Mesenteric fat pad (tissue), 1 donor: ENCODE results near the gene CDS2. TPM values are rescaled to one million over a fixed set of nuclear protein-coding genes. Genes with fewer than 3 reads are reported as not detected.

Experiments
- DNase-seq: peaks from one replicate; pipeline ENCODE4 v3.0.0-alpha.2; 2020; ENCODE audit warnings: low spot score
- total RNA-seq: library from RNA; stranded (reverse); fragmentation: NEBNext Ultra II Directional; extraction: Animal tissue kit (Norgen Biotek cat#: 25700); gene quantifications from one replicate; pipeline ENCODE4 v1.2.1, GENCODE V29; 2021
- donor health status: DM: yes; HTN: yes; CAD: no.

CDS2 gene
- total RNA-seq, 1 donor from 2014 or later: 56.8 TPM

DNA sequence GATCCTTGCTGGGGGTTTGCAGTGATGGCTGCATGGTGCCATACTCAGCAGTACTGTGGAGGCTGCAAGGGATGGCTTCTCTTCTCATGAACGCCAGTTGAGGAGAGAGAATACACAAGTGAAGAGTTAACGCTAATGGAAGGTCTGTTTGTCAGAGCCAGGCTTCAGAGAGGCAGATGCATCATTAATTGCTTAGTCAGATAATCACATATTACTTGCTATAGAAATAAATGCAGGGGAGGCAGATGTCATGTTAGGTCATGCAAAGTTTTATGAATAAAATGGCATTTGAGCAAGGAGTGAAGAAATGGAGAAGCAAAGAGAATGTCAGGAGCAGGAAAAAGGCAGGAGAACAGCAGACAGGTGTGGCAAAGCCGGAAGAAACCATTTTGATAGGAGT is 51.2 kb downstream of the CDS2 start:
- no peak for DNase-seq

DNA sequence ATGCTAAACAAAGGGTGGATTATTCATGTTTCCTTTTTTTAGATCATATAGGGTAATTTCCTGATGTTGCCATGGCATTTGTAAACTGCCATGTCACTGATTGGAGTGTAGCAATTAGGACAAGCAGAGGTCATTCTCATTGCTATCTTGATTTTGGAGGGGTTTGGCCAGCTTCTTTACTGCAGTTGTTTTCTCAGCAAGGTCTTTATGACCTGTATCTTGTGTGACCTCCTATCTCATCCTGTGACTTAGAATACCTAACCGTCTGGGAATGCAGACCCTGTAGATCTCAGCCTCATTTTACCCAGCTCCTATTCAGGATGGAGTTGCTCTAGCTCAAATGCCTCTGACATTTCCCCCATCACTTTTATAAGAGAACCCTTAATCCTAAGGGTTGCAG is 53.6 kb downstream of the CDS2 start:
- DNase-seq: no peak

DNA sequence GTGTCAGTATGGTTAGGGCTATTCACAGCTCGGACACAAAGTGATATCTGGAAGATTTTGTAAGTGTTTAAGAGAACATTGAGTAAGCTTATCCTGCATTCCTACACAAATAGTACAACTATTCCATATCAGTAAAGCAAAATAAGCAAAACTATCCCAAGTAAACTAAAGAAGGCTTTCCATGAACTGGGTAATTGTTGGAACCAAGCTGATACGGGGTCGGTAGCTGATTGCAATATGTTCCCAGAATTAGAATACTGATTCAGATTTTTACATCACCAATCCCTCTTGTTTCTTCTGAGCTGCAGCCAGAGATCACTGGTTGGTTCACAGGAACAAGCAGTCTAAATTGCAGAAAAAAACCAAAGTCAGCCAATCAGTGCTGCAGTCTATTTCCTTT is 54.1 kb downstream of the CDS2 start:
- DNase-seq: no peak

DNA sequence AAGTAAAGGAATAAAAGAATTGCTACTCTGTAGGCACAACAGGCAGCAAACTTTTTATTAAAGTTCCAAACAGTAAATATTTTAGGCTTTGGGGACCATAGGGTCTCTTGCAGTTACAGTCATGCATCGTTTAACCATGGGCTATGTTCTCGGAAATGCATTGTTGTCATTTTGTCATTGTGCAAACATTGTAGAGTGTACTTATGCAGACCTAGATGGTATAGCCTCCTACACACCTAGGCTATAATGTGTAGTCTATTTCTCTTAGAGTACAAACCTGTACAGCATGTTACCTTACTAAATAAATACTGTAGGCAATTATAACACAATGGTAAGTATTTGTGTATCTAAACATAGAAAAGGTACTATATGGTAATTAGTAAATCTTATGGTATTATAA is 54.7 kb downstream of the CDS2 start:
- DNase-seq: no peak

DNA sequence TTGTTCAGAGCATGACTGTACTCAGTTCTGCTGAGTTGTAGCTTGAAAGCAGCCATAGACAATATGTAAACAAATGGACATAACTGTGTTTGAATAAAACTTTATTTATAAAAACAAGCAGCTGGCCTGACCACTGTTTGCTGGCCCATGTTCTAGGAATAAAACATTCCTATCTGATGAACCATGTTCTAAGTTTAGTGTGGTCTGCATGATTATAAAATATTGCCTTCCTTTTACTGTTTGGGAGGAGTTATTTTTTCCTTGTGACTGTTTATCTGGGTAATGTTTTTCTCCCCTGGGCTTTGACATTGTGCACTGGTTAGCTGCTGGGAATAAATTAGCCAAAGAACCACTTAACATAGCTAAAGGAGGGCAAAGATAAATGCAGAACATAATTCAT is 55.1 kb downstream of the CDS2 start:
- no peak for DNase-seq

DNA sequence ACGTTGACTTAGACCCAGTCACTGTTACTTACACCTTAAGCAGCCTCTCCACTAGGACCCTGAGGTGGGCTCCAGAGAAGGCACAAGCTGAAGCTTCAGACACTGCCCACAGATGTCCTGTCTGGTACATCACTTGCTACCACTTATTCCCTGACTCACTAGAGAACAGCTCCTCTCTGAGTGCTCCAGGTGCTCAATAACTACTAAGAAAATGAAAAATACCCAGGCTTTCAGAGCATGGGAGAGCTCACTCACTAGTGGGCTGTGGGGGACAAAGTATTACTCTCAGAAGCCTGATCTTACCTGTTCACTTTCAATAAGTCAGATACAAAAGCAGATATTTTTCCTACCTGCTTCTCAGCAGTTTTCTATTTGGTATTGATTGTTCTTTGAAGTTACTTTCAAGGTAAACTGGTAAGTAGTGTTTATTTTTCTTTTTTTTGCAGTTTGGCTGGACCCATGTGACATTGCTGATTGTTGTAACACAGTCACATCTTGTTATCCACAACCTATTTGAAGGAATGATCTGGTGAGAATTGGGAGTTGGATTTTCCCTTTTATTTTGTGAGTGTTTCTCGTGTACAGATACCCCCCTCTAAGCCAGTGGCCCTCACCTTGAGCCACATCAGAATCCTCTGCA is 55.9 kb downstream of the CDS2 start:
- no peak for DNase-seq

DNA sequence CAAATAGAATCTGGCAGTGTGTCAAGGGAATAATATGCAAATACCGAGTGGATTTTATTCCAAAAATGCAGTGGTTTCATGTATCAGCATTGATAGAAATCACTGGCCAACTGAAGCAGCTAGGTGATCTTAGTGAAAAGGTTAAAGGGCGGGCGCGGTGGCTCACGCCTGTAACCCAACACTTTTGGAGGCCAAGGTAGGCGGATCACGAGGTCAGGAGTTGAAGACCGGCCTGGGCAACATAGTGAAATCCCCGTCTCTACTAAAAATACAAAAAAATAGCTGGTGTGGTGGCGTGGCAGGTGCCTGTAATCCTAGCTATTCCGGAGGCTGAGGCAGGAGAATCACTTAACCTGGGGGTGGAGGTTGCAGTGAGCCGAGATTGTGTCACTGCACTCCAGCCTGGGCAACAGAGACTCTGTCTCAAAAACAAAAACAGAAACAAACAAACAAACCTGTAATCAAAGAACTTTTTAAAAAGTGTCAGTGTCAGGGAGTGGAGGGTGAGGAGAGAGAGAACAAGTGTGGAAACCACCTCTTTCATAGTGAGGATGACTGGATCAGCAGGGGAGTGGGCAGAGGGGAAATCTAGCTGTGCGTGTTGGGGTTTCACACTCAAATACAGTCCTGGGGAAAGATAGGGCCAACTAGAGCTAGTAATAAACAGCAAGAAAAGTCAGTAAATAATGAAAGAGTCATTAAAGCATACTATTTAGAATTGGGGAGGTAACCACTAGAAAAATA is 57.1 kb downstream of the CDS2 start:
- no peak for DNase-seq

DNA sequence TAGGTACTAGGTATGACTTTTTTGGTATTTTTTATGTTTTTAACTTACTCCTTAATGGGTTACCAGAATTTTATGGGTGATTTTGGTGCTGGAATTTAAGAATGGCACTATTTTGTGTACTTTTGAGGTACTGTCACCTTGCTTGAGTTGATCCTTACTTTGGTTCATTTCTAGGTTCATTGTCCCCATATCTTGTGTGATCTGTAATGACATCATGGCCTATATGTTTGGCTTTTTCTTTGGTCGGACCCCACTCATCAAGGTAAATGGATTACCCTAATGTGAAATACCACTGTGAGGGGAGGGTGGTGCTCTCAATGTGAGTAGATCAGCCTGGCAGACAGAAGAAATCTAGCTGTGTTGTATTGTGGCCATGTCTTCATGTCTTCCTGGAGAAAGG is 57.9 kb downstream of the CDS2 start:
- no peak for DNase-seq

DNA sequence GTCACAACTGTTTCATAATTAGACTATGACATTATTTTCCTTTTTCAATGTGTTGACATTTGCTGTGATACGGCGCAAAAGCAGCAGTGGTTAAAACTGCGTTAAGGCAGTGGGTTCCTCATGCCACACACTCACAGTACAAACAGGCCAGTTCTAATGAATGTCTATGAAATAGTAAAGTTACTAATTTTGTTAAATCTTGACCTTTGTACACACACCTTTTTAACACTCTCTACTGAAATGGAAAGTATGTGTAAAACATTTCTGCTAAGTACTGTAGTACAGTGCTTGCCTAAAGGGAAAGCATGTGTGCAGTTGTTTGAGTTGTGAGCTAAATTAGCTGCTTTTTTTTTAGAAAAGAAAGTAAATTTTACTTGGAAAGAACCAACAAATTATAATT is 60.3 kb downstream of the CDS2 start:
- DNase-seq: no peak

DNA sequence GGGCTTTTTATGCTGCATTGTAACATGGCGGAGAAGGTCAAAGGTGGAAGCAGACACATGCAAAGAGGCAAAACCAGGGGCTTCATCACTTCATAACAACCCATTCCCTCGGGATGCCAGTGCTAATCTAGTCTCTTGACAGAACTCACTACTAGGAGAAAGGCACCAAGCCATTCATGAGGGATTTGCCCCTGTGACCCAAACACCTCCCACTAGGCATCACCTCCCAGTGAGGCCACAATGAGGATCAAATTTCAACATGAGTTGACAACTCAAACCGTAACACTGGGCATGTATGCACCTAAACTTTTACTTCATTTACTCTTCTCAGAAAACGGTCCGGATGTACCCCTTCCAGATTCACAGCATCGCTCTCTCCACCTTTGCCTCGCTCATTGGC is 61.9 kb downstream of the CDS2 start:
- no peak for DNase-seq

DNA sequence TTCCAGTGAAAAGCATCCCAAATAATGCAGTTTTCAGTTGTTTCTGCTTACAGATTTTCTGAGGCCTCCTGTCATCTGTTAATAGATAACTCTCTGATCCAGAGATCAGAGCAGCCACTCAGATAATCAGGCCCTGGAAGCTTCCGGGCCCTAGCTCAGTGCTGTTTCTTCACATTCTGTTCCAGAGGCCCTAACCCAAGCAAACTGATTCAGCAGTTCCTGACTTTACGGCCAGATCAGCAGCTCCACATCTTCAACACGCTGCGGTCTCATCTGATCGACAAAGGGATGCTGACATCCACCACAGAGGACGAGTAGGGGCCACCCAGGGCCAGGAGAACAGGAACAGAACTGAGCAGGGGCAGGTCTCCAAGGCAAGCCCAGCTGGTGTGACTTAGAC is 63.1 kb downstream of the CDS2 start:
- DNase-seq: no peak

DNA sequence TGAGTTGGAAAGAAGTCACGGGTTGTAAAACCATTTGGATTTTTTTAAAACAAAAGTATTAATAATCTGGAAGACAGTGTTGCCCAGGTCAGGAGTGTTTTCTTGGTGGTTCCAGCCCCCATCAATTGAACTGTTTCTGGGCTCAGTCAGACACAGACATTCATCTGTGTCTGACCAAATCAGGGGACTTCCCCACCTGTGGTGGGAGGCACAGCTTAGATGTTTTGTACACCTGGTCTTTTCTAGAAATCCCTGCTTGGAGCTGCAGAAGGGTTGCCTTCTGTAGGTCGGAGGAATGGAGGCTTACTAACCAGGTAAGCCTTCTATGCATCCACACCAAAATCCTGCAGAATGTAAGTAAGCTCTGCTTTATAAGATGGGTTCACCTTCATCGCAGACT is 63.6 kb downstream of the CDS2 start:
- DNase-seq: no peak

DNA sequence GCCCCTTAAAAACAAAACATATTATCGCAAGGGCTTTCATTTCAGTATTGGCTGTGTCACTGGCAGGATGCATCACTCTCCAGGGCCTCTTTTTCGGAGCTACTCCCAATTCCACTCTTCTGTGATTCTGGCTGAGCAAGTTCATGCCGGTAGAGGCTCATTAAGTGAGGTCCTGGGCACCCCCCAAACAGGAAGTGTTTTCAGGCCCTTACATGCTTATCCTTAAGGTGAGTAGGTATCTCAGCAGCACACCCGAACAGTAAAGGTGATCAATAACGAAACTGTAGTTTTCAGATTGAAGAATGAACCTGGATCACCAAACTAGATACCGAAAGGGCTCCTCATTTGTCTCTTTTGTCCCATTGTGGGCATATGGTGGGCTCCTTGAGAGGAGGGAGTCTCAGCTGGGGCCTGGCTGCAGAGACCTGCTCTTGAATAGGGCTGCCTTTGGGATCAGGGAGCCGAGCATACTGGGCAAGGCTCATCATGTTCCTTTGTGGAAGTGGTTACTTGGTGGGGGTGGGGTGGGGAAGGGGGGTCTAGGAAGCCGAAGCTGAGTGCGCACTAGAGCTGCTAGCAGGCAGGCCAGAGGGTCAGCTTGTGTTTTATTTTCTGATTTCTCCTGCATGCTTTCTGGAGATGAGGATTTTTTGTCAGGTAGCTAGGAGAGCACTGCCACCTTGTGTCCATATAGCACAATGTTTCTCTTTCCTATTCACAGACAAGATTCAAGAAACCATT is 65.2 kb downstream of the CDS2 start:
- no peak for DNase-seq

DNA sequence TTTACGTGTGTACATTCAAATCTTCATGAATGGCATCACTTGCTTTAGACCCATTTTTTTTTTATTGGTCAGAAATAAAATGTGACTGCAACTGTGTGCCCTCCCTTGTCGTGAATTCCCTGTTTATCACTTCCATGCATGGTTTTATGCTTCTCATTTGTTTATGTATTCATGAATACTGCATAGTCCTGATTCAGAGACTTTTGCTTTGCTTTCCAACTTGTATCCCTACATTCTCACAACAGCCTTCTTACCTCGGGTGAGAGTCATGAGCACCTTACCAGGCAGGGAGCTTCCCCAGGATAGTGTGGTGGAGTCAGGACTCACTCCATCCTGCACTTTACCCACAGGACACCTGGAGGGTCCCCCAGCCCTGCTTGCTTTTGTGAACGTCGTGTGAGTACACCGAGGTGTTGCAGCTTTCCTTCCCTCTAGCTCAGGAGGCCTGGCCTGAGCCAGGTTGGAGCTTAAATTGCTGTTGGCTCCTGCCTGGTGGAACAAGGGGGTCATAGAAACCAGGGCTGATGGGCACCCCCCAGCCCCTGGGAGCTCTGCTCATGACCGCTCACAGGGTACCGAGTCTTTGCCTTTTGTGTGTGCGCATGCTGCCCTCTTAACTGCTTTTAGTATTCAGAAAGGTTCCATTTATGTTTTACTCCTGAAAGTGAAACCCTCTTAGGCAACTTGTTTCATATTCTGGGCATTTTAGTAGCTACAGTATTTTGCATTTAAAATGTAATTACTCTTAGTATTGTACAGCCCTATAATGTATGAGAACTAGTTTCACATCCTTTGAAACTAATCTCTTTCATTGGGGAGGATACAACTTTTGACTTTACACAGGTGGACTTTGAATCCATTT is 66.0 kb downstream of the CDS2 start:
- DNase-seq: no peak

DNA sequence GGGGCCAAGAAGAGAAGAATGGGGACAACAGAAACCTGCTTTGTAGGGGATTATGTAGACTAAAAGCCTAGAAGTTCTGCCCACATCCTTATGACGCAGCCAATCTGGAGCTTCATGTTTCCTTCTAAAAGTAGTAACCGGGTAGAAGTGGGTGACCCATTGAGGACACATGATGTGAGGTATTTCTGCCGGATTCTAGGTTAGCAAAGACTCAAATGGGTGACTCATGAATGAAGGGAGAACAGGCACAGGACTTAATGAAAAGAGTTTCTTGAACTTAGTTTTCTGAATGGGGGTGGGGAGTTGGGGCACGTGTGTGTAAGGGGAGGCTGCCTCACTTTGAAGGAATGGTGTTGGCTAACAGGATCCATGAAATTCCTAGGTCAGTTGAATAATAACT is 68.8 kb downstream of the CDS2 start:
- DNase-seq: no peak

DNA sequence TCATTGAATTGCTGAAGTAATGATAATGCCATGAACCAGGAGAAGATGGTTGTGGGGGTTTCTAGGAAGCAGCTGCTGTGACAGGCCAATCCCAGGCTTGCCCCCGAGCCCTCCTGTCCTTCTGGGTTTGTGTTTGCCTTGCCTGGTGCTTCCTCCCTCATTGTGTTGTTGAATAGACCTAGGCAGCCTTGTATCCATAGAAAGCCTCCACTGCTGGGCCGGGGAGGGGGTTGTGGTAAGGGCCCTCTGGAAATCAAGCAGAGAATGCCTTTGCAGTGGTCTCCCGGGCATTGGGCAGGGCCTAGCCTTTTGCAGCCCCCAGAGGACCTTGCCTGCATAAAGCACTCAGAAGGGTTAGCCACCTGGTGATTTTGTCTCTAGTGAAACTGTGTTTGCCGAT is 69.3 kb downstream of the CDS2 start:
- DNase-seq: no peak

DNA sequence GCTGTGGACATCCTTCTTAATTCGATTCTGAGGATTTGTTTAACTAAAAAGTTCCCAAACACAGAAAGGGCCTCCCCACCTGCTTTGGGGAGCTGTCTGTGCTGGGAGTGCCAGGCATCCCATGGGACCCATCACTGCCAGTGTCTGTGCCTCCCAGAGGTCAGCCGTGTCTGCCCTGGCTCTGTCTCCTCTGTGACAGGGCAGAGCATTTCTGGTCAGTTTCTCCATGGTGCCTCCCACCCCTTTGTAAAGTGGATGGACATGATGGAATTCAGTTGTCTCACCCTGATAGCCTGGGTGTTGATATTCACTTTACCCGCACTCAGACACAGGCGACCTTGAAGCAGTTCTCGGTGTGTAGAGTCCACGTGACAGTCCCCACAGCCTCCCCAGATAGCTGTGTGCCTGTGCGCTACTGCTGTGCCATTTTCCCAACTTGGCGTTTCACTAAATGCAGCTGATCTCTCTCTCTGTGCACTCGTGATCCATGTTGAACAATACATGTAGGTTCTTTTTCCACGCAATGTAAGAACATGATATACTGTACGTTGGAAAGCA is 70.5 kb downstream of the CDS2 start:
- no peak for DNase-seq

DNA sequence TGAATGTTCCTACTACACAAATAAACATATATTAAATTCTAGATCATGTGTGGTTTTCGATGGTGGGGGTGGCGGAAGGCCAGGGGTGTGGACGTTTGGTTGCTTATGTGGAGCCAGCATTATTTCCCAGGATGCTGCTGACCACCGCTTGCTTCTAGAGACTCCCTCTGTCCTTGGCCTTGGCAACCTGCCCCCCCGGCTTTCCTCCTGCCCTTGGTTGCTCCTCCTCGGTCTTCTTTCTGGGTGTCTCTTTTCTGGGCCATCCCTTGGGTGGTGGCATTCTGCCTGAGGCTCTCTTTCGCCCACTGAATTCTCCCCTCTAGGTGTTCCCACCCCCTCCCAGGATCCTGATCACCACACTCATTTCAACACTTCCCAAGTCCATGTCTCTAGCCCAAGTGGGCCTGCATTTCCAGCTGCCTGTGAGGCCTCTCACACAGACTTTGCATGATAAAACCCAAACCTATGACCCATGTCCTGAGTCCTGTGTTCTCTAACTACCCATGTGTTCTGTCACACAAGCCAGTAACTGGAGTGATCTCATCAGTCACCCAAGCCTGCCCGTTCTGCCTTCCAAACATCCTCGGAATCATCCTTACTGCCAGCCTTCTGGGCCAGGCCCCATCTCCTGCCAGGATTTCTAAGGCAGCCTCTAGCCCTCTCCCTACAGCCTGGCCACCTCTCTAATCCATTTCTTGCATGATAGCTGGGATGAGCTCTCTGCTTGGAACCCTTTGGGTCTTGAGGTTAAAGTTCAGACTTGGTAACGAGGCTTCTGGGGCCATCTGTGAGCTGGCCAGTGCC is 71.2 kb downstream of the CDS2 start:
- no peak for DNase-seq

DNA sequence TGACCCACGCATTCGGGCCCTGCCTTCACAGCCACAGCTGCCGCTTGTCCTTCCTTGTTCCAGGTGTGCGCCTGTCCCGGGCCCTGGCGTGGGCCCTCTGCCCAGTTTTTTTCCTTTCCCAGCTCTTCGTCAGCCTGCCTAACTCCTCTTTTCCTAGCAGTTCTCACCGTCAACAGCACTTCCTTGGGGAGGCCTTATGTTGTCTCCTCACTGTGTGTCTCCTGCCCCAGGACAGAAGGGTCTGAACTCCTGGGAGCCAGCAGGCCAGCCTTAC is 71.8 kb downstream of the CDS2 start:
- no peak for DNase-seq

DNA sequence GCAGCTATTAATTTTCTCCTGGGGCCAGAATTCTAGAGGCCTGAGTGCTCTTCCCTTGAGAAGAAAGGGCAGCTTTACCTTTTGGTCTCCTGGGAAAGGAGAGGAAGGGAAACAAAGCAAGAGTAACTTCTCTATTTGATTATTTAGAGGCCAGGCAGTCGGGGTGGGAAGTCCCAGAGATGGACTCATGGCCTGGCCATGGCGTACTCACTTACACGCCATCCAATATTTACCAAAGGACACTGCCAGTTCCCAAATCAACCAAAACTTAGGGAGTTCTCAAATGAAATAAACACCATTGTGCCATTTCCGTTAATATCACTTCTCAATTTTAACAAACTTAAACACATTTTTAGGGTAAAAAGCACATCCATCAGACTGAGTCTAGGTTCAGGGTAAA is 76.6 kb downstream of the CDS2 start:
- no peak for DNase-seq
